ENCODE data around the gene CPLANE1. TPM values are rescaled to one million over a fixed set of nuclear protein-coding genes. Genes with fewer than 3 reads are reported as not detected.
A peak's percentile ranks its signal among the peaks of the same experiment; 100 is the strongest.
"Not testable (repeated sequence)": the region's sequence is repeated elsewhere in the genome, so short reads cannot be mapped to it uniquely, and the experiment has no call there.

CPLANE1 gene
- polyA plus RNA-seq, 1 experiment: 6.8 TPM

GRCh38 chr5:37153661-37154060 is 95.5 kb downstream of the CPLANE1 start:
- no peak for DNase-seq (ENCODE audit: low read depth)
- Histone ChIP-seq H3K36me3 (ENCODE audit: control insufficient read depth, insufficient read depth, low read length) (peaks cover 10% of the 10 kb centered on the region), H3K27me3 (ENCODE audit: control insufficient read depth, insufficient read depth, low read length) (no peaks in the 10 kb centered on the region), H3K4me3 (ENCODE audit: low read depth, low read length) (no peak overlapping the region)
- TF ChIP-seq CTCF (IDR thresholded peaks at IDR 0.05; ENCODE audit: insufficient read depth, low read depth, low read length): no peak
- CTCF ChIA-PET: interaction anchor here (1.4 kb wide), 1 partner anchor 11 kb away, joined by 3 read pairs; no protein-coding TSS in a partner anchor
- POLR2A ChIA-PET: no interaction called here

GRCh38 chr5:37146896-37147295 is 102.3 kb downstream of the CPLANE1 start:
- TF ChIP-seq CTCF (IDR thresholded peaks at IDR 0.05; ENCODE audit: insufficient read depth, low read depth, low read length): no peak
- DNase-seq (ENCODE audit: low read depth): no peak
- ChIA-PET CTCF (interaction anchor here (1.2 kb wide), 1 partner anchor 9 kb away, joined by 3 read pairs; no protein-coding TSS in a partner anchor), POLR2A (no interaction called here)
- peaks cover 3% of the 10 kb centered on the region; the same call in 1 of the 2 replicates for H3K36me3 ChIP-seq (ENCODE audit: control insufficient read depth, insufficient read depth, low read length)
- no peak overlapping the region for H3K4me3 ChIP-seq (ENCODE audit: low read depth, low read length)
- no peaks in the 10 kb centered on the region for H3K27me3 ChIP-seq (ENCODE audit: control insufficient read depth, insufficient read depth, low read length)

- H3K4me3 ChIP-seq (ENCODE audit: low read depth, low read length): no peak overlapping the region
- DNase-seq (ENCODE audit: low read depth): no peak
- no peak for TF ChIP-seq CTCF (IDR thresholded peaks at IDR 0.05; ENCODE audit: insufficient read depth, low read depth, low read length)
- CTCF ChIA-PET: no interaction called here
- POLR2A ChIA-PET: no interaction called here
- no peaks in the 10 kb centered on the region for H3K27me3 ChIP-seq (ENCODE audit: control insufficient read depth, insufficient read depth, low read length)
- H3K36me3 ChIP-seq (ENCODE audit: control insufficient read depth, insufficient read depth, low read length): no peaks in the 10 kb centered on the region; the same call in 1 of the 2 replicates
Measured at GRCh38 chr5:37136694-37137093, 112.5 kb downstream of the CPLANE1 start.

GRCh38 chr5:37135312-37135711 is 113.9 kb downstream of the CPLANE1 start:
- H3K27me3 ChIP-seq (ENCODE audit: control insufficient read depth, insufficient read depth, low read length); H3K4me3 ChIP-seq (ENCODE audit: low read depth, low read length); CTCF ChIA-PET; POLR2A ChIA-PET; H3K36me3 ChIP-seq (ENCODE audit: control insufficient read depth, insufficient read depth, low read length); DNase-seq (ENCODE audit: low read depth): not testable (repeated sequence)

GRCh38 chr5:37133939-37134338 is 115.2 kb downstream of the CPLANE1 start:
- POLR2A ChIA-PET: interaction anchor here (0.6 kb wide), 1 partner anchor 14 kb away, joined by 3 read pairs; no protein-coding TSS in a partner anchor
- CTCF ChIA-PET: no interaction called here
- no peak overlapping the region for H3K4me3 ChIP-seq (ENCODE audit: low read depth, low read length)
- peak; percentile 6 for DNase-seq (ENCODE audit: low read depth)
- H3K27me3 ChIP-seq (ENCODE audit: control insufficient read depth, insufficient read depth, low read length): no peaks in the 10 kb centered on the region
- TF ChIP-seq CTCF (IDR thresholded peaks at IDR 0.05; ENCODE audit: insufficient read depth, low read depth, low read length): no peak
- no peaks in the 10 kb centered on the region; the same call in 1 of the 2 replicates for H3K36me3 ChIP-seq (ENCODE audit: control insufficient read depth, insufficient read depth, low read length)

- CTCF ChIA-PET: interaction anchor here (0.6 kb wide), 1 partner anchor 72 kb away, joined by 4 read pairs; no protein-coding TSS in a partner anchor
- no peak for TF ChIP-seq CTCF (IDR thresholded peaks at IDR 0.05; ENCODE audit: insufficient read depth, low read depth, low read length)
- H3K36me3 ChIP-seq (ENCODE audit: control insufficient read depth, insufficient read depth, low read length): no peaks in the 10 kb centered on the region; the same call in 1 of the 2 replicates
- no peak overlapping the region for H3K4me3 ChIP-seq (ENCODE audit: low read depth, low read length)
- no peaks in the 10 kb centered on the region for H3K27me3 ChIP-seq (ENCODE audit: control insufficient read depth, insufficient read depth, low read length)
- POLR2A ChIA-PET: no interaction called here
- DNase-seq (ENCODE audit: low read depth): no peak
Measured at GRCh38 chr5:37132646-37133045, 116.5 kb downstream of the CPLANE1 start.

Measured in BJ (cell line).